NCI-H1694 treated with DMSO at 0.1 percent for 48 hours (cell line): ENCODE data around the gene FAIM.
"Not testable (repeated sequence)": the region's sequence is repeated elsewhere in the genome, so short reads cannot be mapped to it uniquely, and the experiment has no call there.

ENCODE experiments used
- DNase-seq: peaks from one replicate; lab custom pipeline; 2025; lab: John Stamatoyannopoulos, UW

The FAIM gene

DNA sequence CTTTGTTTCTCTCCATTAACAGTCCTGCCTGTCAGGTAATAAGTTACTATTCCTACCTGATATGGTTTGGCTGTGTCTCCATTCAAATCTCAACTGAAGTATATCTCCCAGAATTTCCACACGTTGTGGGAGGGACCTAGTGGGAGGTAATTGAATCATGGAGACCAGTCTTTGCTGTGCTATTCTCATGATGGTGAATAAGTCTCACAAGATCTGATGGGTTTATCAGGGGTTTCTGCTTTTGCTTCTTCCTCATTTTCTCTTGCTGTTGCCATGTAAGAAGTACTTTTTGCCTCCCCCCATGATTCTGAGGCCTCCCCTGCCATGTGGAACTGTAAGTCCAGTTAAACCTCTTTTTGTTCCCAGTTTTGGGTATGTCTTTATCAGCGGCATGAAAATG, 6.9 kb upstream of the FAIM start:
- DNase-seq = not testable (repeated sequence)

DNA sequence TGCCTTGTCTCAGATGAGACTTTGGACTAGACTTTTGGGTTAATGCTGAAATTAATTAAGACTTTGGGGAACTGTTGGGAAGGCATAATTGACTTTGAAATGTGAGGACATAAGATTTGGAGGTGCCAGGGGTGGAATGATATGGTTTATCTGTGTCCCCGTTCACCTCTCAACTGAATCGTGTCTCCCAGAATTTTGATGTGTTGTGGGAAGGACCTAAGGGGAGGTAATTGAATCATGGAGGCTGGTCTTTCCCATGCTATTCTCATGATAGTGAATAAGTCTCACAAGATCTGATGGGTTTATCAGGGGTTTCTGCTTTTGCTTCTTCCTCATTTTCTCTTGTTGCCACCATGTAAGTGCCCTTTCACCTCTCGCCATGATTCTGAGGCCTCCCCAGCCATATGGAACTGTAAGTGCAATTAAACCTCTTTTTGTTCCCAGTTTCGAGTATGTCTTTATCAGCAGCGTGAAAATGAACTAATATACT, 4.4 kb upstream of the FAIM start:
- not testable (repeated sequence) for DNase-seq

DNA sequence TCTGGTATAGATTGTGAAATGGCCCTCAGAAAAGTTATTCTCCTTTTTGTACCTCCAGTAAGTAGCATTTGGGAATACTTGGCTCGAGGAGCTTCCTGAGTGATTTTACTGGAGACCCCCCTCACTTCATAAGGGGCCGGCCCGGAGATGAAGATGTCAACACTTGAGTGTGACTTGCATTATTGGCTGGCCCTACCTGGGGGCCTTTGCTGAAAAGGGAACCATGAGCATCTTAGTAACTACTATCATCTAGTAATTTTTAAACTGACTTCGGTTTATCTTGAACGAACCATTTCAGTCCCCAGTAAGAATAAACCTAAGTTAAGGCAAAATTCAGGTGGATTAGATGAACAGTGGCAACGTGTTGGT, 1.3 kb downstream of the FAIM start:
- DNase-seq = no peak

DNA sequence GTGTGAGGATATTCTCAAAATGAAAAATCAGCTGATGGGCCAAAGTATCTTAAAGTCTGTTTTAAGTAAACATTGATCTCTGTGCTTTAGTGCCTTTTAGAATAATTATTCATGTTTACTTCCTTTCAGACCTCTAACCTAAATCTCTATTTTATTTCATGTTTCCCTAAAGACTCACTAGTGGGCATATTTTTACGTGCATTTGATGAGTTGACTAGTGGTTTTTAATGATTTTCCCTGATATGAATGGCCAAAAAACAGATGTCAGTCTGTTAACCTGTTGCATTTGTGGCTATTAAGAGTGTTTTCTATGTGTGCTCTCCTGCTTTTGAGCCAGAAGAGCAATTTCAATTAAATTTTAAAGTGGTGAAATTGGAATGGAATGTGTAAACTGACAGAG, 6.9 kb downstream of the FAIM start:
- no peak for DNase-seq

DNA sequence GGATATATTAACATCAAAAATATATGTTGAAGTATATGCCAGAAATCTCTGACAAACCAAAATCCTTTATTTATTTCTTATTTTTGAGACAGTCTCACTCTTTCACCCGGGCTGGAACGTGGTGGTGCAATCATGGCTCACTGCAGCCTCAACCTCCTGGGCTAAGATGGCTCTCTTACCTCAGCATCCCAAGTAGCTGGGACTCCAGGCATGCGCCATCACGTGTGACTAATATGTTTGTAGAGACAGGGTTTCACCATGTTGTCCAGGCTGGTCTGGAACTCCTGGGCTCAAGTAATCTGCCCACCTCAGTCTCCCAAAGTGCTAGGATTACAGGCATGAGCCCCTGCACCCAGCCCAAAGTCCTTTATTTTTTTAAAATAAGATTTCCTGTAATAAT, 11.9 kb downstream of the FAIM start:
- no peak for DNase-seq

DNA sequence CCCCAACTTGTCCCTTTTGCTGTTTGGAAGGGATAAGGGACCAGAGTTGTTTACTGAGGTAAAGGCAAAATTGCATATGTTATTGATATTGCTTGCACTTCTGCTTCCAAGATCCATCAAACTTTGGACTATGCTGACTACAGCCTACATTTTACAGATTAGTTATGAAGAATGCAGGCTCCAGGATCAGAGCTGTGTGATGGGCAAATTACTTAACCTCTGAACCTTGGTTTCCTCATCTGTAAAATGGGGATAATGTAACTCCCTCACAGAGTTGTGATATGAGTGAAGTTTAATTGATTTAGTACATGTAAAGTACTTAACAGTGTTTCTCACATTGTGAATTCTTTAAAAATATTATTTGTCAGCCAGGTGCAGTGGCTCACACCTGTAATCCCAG, 15.9 kb downstream of the FAIM start:
- DNase-seq = no peak

DNA sequence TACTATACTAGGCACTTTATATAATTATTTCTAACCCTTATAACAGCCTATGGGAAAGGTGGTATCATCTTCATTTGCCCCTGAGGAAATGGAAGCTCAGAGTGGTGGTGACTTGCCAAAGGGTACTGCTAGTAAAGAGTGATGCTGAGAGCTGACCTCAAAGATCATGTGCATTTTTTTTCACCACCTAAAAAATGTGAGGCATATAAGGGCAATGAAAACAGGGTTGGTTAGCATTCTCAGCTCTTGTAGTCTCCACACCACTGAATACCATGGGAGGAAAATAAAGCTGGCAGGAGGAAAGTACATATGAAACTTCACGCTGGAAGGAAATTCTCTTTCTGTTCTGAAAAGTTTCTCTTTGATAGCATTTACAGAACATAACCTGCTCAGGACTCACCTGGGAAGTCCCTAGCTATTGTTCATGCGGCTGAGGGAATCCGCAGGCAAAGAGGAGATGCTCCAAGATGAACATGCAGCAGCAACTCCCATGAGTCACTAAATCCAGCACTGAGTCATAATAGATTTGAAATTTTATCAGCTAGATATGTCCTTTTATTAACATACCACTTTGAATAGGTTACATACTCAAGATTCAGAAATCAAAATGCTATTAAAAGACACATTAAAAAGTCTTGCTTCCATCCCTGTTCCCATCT, 17.3 kb downstream of the FAIM start:
- no peak for DNase-seq

DNA sequence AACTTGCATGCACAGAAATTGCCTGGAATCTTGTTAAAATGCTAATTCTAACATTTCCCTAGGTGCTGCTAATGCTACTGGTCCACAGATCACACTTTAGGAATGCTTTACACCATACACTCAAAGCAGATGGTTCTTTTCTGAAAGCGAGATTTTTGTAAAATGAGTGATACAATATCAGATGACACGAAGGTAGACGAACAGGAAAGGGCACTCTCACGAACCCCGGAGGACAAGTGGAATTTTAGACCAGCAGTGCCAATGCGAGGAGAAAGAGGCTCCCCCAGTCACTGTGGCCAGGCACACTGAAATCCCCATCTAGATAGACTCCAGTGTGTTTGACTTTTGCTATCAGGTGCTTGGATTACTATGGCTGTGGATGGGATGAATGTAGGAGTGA, 21.0 kb downstream of the FAIM start:
- DNase-seq = no peak

DNA sequence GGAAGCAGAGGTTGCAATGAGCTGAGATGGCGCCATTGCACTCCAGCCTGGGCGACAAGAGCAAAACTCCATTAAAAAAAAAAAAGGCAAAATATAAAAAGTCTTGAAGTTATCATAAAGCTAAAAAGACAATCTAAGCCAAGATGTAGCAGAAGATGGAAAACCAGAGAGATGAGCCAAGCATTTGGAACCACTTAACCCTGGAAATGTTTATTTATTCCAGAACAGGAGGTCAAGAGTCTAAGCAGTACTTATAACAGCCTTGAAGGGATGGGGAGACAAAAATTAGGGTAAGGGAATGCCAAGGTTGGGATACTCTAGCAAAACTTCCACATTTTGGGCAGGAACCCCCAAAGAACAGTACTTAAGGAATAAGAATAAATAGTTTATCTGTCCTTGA, 30.1 kb downstream of the FAIM start:
- DNase-seq = no peak

DNA sequence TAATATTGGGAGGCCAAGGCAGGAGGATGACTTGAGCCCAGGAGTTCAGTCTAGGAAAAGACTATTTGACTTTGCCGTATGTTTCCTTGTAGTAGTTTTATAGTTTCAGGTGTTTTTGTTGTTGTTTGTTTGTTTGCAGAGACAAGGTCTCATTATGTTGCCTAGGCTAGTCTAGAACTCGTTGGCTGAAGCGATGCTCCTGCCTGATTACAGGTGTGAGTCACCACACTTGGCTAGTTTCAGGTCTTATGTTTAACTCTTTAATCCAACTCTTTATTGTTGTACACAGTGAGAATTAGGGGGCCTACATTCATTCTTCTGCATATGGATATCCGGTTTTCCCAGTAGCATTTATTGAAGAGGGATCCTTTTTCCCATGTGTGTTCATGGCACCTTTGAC, 32.0 kb downstream of the FAIM start:
- DNase-seq = no peak

DNA sequence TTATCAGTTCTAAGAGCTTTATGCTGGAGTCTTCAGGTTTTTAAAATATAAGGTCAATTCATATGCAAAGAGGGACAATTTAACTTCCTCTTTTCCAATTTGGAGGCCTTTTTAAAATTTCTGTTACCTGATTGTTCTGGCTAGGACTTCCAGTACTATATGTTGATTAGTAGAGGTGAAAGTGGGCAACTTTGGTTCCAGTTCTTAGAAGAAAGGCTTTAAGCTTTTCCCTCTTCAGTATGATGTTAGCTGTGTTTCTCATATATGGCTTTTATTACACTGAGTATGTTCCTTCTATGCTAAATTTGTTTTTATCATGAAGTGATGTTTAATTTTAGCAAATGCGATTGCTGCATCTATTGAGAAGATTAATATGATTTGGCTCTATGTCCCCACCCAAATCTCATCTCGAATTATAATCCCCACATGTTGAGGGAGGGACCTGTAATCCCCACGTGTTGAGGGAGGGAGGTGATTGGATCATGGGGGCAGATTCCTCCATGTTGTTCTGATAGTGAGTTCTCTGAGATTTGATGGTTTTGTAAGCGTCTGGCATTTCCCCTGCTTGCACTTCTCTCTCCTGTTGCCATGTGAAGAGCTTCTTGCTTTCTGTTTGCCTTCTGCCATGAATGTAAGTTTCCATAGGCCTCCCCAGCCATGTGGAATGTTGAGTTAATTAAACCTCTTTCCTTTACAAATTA, 33.8 kb downstream of the FAIM start:
- no peak for DNase-seq

DNA sequence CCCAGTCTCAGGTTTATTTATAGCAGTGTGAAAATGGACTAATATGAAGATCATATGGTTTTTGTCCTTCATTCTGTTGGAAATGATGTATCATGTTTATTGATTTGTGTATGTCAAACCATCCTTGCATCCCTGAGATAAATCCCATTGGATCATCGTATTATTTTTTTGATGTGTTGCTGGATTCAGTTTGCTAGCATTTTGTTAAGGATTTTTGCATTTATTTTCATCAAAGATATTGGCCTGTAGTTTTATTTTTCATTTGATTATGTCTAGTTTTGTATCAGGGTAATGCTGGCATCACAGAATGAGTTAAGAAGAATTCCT, 34.3 kb downstream of the FAIM start:
- DNase-seq = no peak

DNA sequence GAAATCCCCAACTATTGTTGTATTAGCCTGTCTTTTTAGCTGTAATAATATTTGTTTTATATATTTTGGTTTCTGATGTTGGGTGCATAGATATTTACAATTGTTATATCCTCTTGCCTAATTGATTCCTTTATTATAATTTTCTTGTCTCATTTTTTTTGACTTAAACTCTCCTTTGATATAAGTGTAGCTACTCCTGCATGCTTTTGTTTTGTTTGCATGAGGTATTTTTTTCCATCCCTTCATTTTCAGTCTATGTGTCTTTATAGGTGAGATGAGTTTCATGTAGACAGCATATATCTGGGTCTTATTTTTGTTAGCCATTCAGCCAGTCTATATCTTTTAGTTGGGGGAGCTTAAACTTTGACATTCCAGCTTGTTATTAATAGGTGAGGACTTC, 37.4 kb downstream of the FAIM start:
- no peak for DNase-seq

DNA sequence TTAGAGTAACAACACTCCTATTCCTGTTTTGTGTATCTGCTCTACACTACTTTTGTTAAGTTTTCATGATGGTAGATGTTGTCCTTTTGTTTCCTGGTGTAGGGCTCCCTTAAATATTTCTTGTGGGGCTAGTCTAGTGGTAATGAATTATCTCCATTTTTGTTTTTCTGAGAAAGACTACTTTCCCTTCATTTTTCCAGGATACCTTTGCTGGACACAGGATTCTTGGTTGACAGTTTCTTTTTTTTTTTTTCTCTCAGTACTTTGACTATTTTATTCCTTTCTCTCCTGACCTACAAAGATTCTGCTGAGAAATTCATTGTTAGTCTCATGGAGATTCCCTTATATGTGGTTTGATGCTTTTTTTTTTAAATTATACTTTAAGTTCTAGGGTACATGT, 37.9 kb downstream of the FAIM start:
- no peak for DNase-seq

DNA sequence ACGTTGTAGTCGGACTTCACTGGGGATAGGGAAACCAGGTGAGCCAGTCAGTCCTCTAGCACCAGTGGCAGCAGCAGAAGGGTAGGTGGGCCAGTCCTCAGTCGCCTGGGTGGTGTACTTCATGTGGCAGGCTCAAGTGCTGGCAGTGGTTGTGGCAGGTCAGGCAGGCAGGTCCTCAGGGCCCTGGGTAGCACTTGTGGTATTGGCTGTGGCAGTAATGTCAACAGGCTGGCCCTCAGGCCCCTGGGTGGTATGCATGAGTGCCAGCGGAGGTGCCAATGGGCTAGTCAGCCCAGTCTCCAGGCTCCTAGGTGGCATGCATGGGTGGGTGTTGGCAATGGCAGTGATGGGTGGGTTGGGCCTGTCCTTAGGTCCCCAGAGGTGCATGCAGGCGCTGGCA, 40.6 kb downstream of the FAIM start:
- no peak for DNase-seq

DNA sequence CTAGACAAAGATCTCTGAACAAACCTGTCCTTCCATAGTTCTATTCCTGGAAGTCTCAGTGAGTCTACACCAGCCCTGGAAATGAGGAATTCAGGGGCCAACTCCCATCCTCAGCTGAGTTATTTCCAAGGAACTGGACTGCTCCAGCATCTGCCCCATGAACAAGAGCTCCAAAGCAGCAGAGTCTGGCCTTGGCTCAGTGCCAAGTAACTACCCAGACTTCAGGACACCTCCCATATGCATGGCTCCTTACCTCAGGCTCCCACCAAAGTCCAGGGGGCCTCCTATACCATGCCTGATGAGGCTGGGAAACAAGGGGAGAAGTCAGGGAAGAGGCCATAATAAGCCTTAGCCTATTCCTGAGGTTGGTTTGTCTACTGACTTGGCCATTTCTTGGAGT, 45.0 kb downstream of the FAIM start:
- no peak for DNase-seq

DNA sequence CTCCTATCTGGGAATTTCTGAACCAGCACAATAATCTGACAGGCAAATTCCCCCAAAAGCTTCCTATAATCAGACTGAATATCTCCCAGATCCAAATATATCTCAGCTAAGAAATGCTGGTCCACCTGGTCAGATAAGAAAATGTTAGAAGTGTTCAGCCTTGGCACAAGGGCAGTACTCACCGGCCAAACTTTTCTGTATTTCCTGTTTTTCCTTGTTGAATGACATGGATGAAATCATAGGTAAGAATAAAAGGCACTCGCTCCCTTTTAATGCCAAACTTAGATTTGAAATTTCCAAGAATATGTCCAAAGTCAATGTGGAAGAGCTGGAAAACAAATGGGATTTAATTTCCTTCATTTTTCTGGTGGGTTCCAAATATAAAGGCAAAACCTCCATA, 48.9 kb downstream of the FAIM start:
- DNase-seq = no peak

DNA sequence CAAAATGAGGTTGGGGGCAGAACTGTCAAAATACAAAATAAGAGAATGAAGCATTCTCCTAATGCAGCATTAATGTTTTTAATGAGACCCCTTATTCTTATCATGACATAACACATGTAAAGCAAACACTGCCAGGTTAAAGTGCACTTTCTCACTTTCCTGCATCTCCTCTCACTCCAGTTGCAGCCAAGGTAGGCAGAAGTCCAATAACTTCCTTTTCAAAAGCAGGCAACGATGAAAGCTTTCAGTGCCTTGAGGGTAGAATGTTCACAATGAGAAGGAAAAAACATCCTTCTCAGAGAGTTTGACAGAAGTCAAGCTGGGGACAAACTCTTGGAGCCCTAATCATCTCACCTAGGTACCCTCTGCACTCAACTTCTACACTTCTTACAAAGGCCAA, 59.5 kb downstream of the FAIM start:
- no peak for DNase-seq

DNA sequence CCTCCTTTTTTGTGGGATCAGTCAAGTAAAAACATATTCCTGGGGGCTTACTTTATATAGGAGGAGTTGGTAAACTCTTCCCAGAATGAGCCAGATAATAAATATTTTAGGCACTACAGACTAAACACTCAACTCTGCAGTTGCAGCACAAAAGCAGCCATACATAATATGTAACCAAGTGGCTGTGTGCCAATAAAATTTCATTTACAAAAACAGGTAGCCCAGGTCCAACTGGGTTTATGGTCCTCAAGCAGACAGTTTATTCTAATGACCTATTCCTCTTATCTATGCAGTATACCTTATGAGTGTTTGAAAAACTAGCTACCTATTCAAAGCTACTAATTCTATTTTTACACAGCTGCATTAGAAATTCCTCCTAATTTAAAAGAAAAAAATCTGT, 61.8 kb downstream of the FAIM start:
- no peak for DNase-seq

DNA sequence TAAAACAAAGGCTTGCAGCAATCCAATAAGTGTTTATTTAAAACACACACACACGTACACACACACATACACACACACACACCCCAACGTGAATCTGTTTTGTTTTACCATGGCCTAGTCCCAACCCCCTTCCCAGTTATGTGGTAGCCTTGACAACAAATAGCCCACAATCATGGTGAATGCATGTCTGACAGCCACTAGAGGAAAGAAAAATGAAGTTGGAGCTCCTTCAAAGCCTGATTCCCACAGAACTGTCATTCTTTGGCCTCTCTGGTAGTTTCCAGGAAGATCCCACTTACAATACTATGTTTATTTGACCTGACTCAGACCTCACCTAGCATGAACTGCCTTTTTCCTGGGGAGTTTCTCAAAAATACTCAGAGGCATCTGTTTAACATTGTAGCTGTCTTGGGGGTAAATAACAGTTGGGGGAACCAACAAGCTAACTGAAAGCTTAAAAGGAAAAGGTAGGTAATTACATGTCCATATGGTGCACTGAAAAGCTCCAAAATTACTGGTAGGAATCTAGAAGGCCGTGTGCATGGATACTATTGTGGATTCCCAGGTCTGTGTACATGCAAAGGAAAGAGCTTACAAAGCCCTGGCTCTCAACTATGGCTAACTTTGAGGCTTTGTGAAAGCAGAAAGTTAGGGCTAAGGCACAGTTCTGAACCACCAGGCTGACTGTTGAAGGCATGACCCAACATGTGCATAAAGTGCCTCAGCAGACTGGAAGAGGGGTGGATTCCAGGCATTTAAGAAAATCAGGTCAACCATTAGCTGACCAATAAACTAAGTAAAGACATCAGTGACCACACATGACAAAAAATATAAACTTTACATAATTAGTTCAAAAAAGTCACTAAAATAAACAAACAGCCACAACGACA, 65.3 kb downstream of the FAIM start:
- no peak for DNase-seq

DNA sequence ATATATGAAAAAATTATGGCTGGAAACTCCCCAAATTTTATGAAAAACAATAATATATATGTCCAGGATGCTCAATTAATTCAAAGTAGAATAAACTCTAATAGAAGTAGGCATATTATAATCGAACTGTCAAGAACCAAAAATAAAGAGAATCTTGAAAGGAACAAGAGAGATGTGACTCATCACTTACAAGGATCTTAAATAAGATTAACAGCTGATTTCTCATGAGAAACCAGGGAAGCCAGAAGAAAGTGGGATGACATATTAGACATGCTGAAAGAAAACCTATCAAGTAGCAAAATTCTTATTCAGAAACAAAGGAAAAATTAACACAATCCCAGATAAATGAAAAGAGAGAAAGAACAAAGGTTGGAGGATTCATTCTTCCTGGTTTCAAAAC, 66.8 kb downstream of the FAIM start:
- no peak for DNase-seq

DNA sequence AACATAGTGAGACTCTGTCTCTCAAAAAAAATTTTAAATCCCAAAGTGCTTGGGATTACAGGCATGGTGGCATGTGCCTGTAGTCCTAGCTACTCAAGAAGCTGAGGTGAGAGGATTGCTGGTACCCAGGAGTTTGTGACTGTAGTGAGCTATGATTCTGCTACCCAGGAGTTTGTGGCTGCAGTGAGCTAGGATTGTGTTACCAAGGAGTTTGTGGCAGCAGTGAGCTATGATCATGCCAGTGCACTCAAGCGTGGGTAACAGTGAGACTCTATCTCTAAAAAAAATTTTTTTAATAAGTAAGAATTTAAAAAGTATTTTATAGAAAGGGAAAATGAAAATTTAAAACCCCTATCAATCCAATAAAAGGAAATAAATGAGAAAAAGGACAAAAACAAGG, 69.5 kb downstream of the FAIM start:
- no peak for DNase-seq

DNA sequence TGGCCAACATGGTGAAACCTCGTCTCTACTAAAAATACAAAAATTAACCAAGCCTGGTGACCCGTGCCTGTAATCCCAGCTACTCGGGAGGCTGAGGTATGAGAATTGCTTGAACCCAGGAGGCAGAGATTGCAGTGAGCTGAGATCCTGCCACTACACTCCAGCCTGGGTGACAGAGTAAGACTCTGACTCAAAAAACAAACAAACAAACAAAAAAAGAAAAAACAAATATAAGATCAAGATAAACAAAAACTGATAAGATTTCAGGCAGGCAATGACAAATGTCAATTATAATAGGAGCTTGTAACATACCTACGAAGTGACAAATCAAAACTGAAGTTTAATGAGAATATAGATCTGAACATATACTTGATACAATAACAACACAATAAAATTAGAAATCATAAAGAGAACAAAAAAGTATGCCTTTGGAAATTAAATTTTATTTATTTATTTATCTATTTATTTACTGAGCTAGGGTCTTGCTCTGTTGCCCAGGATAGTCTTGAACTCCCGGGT, 70.4 kb downstream of the FAIM start:
- DNase-seq = no peak
